NCI-H187 (cell line): Measurements from ENCODE around the gene CFAP92.
"Not testable (repeated sequence)": the region's sequence is repeated elsewhere in the genome, so short reads cannot be mapped to it uniquely, and the experiment has no call there.

Source experiments
- DNase-seq, 2 experiments: peaks; one replicate each; lab custom pipeline; 2025; lab: John Stamatoyannopoulos, UW

Gene CFAP92

GRCh38 chr3:128903501-128903900 is 90.4 kb downstream of the CFAP92 start:
- DNase-seq = no peak

- no peak for DNase-seq
Measured at GRCh38 chr3:128902426-128902825, 91.5 kb downstream of the CFAP92 start.

- no peak for DNase-seq
Measured at GRCh38 chr3:128895843-128896697, 97.8 kb downstream of the CFAP92 start.

GRCh38 chr3:128889139-128889894 is 104.6 kb downstream of the CFAP92 start:
- no peak for DNase-seq

- DNase-seq = no peak
Measured at GRCh38 chr3:128884992-128885391, 108.9 kb downstream of the CFAP92 start.

- DNase-seq = no peak
Measured at GRCh38 chr3:128882719-128883118, 111.2 kb downstream of the CFAP92 start.

- no peak for DNase-seq
Measured at GRCh38 chr3:128881576-128881975, 112.3 kb downstream of the CFAP92 start.

GRCh38 chr3:128880455-128880854 is 113.4 kb downstream of the CFAP92 start:
- DNase-seq = not testable (repeated sequence)

- DNase-seq = no peak
Measured at GRCh38 chr3:128879991-128880390, 113.9 kb downstream of the CFAP92 start.

- peak; percentile 89 to 97 for DNase-seq
Measured at GRCh38 chr3:128879125-128879969, 114.5 kb downstream of the CFAP92 start, which contains the start of gene ACAD9. Gene ACAD9, plus strand, starts transcription at chr3:128879620. Its CDS starts 72 bp downstream, at chr3:128879692.

- DNase-seq = no peak
Measured at GRCh38 chr3:128878556-128879124, 115.2 kb downstream of the CFAP92 start.

- no peak for DNase-seq
Measured at GRCh38 chr3:128878011-128878457, 115.8 kb downstream of the CFAP92 start.

- DNase-seq = no peak
Measured at GRCh38 chr3:128875556-128876120, 118.2 kb downstream of the CFAP92 start.

GRCh38 chr3:128874481-128875180 is 119.2 kb downstream of the CFAP92 start:
- no peak for DNase-seq

- DNase-seq = no peak
Measured at GRCh38 chr3:128873244-128874022, 120.4 kb downstream of the CFAP92 start.

GRCh38 chr3:128872744-128873143 is 121.1 kb downstream of the CFAP92 start:
- DNase-seq = no peak

GRCh38 chr3:128872282-128872681 is 121.6 kb downstream of the CFAP92 start:
- DNase-seq = no peak

- DNase-seq = no peak
Measured at GRCh38 chr3:128870347-128870746, 123.5 kb downstream of the CFAP92 start.

- no peak for DNase-seq
Measured at GRCh38 chr3:128867200-128868125, 126.4 kb downstream of the CFAP92 start.
